Caco-2 (cell line): Measurements from ENCODE around the gene EFCAB9. TPM values are rescaled to one million over a fixed set of nuclear protein-coding genes. Genes with fewer than 3 reads are reported as not detected.

Source experiments
- BruUV-seq: library from RNA; stranded (reverse); fragments of 400-500 nt; replicated peaks from 2 replicates; lab custom pipeline; 2021; lab: Mats Ljungman, UMichigan
- CTCF ChIA-PET: fragments of 300-600 bp; sonication (Branson Sonifier 250); formaldehyde crosslinking; loops from one replicate; lab custom pipeline; 2022; ENCODE audit warnings: antibody characterized with exemption; lab: Charles Lee
- POLR2A ChIA-PET: fragments of 300-600 bp; sonication (Branson Sonifier 250); formaldehyde crosslinking; loops from one replicate; lab custom pipeline; 2022; ENCODE audit warnings: antibody characterized with exemption; lab: Charles Lee
- DNase-seq, 2 experiments: peaks; one replicate each; pipeline versions ENCODE4 v3.0.0 to v3.0.0-alpha.2; 2020 to 2022
- H3K27me3 ChIP-seq: replicated peaks from 2 replicates; pipeline ENCODE4 v1.6.0; 2011; ENCODE audit warnings: low read length; ENCODE audit not compliant: control insufficient read depth, insufficient read depth
- H3K36me3 ChIP-seq: 2 replicates; pipeline ENCODE4 v1.5.1; 2011; ENCODE audit warnings: low read length; ENCODE audit not compliant: control insufficient read depth, insufficient read depth
- H3K4me1 ChIP-seq: fragments of 250-450 bp; sonication (Bioruptor Pico); 2 replicates; pipeline ENCODE4 v1.5.1; 2020; ENCODE audit warnings: mild to moderate bottlenecking
- H3K4me3 ChIP-seq: 2 replicates; pipeline ENCODE4 v1.5.1; 2011; ENCODE audit warnings: low read depth, mild to moderate bottlenecking, control low read depth, low read length
- H3K9me3 ChIP-seq: fragments of 250-450 bp; sonication (Bioruptor Pico); 2 replicates; pipeline ENCODE4 v1.5.1; 2020; ENCODE audit warnings: mild to moderate bottlenecking, moderate library complexity
- H3K27ac Mint-ChIP-seq: one replicate; pipeline ENCODE4 v1.8.0; 2022; ENCODE audit warnings: mixed read lengths; ENCODE audit not compliant: unreplicated experiment
- H3K27me3 Mint-ChIP-seq: one replicate; pipeline ENCODE4 v1.8.0; 2022; ENCODE audit warnings: mixed read lengths; ENCODE audit not compliant: insufficient read depth, unreplicated experiment
- H3K36me3 Mint-ChIP-seq: one replicate; pipeline ENCODE4 v1.8.0; 2022; ENCODE audit warnings: mild to moderate bottlenecking, mixed read lengths; ENCODE audit not compliant: insufficient read depth, unreplicated experiment
- H3K4me1 Mint-ChIP-seq: one replicate; pipeline ENCODE4 v1.8.0; 2022; ENCODE audit warnings: low read depth, mixed read lengths; ENCODE audit not compliant: unreplicated experiment
- H3K4me3 Mint-ChIP-seq: one replicate; pipeline ENCODE4 v1.8.0; 2022; ENCODE audit warnings: mild to moderate bottlenecking, moderate library complexity, mixed read lengths; ENCODE audit not compliant: unreplicated experiment
- H3K9me3 Mint-ChIP-seq: one replicate; pipeline ENCODE4 v1.8.0; 2022; ENCODE audit warnings: mixed read lengths; ENCODE audit not compliant: unreplicated experiment
- CTCF ChIP-seq, 2 experiments: fragments of 200-600 bp in 1 of 2; IDR thresholded peaks; 1 replicate in 1 of 2; 2 replicates in 1 of 2; pipeline versions ENCODE4 v1.5.1 to v1.8.0; 2011 to 2022; ENCODE audit warnings: antibody characterized with exemption in 1 of 2, control low read depth in 1 of 2, inconsistent platforms in 1 of 2, low read depth in 1 of 2, low read length in 1 of 2, mild to moderate bottlenecking in 1 of 2, moderate library complexity in 1 of 2; ENCODE audit not compliant: insufficient read depth in 1 of 2, severe bottlenecking in 1 of 2, unreplicated experiment in 1 of 2
- intact Hi-C: fragments of 100-400 bp; cut with micrococcal nuclease; formaldehyde crosslinking; loops from one replicate; pipeline ENCODE4 v1.10.0; 2022; ENCODE audit not compliant: unreplicated experiment
- total RNA-seq: library from RNA; stranded (reverse); gene quantifications from 2 replicates; pipeline ENCODE4 v1.2.3, GENCODE V29; 2022

EFCAB9 gene
- total RNA-seq, 1 experiment from 2014 or later, result not detected

- Histone ChIP-seq H3K9me3 (no peaks in the 10 kb centered on the region), H3K36me3 (no peaks in the 10 kb centered on the region), H3K4me3 (peak within 1 kb of the TSS; percentile 91), H3K4me1 (peaks cover 8% of the 10 kb centered on the region; the same call in 1 of the 2 replicates), H3K27me3 (no peaks in the 10 kb centered on the region)
- Mint-ChIP-seq H3K27ac (peak within 1 kb of the TSS; percentile 36), H3K4me1 (no peaks in the 10 kb centered on the region), H3K4me3 (peak within 1 kb of the TSS; percentile 98), H3K9me3 (no peaks in the 10 kb centered on the region), H3K36me3 (peaks cover 17% of the 10 kb centered on the region), H3K27me3 (peaks cover 3% of the 10 kb centered on the region)
- CTCF ChIA-PET, result interaction anchor here (0.6 to 2.0 kb wide), 10 partner anchors 14 to 280 kb away, joined by 3 to 8 read pairs (median 3); partner anchors contain the start of gene FBXW11
- intact Hi-C loops, result loop anchor here (1.0 to 5.0 kb wide), 6 partner anchors 26 to 276 kb away; partner anchors contain the start of gene UBTD2
- no TSS peak for BruUV-seq
- POLR2A ChIA-PET, result interaction anchor here (0.8 kb wide), 1 partner anchor 182 kb away, joined by 3 read pairs; the partner anchor contains the start of gene FBXW11
- TF ChIP-seq CTCF (IDR thresholded peaks at IDR 0.05; ENCODE audit: insufficient read depth in 1 of 2, low read depth in 1 of 2, low read length in 1 of 2, severe bottlenecking in 1 of 2, unreplicated experiment in 1 of 2), result peak; percentile 82 to 92
- peak; percentile 88 to 92 for DNase-seq
These were observed 5.7 kb upstream of the EFCAB9 start, which contains the start of gene STK10 for GRCh38 chr5:172188033-172188892. TSS of gene STK10 (minus strand) at chr5:172188224. CDS start at chr5:172188042, 182 bp downstream.

- peaks cover 8% of the 10 kb centered on the region; the same call in 1 of the 2 replicates for H3K4me1 ChIP-seq
- POLR2A ChIA-PET, result interaction anchor here (0.8 kb wide), 1 partner anchor 183 kb away, joined by 3 read pairs; the partner anchor contains the start of gene FBXW11
- Mint-ChIP-seq H3K36me3 (peaks cover 17% of the 10 kb centered on the region), H3K4me3 (peak overlapping the region; percentile 98), H3K27me3 (peaks cover 3% of the 10 kb centered on the region), H3K27ac (no peak overlapping the region), H3K4me1 (no peaks in the 10 kb centered on the region), H3K9me3 (no peaks in the 10 kb centered on the region)
- intact Hi-C loops, result loop anchor here (1.0 to 5.0 kb wide), 6 partner anchors 27 to 277 kb away; partner anchors contain the start of gene UBTD2
- peak overlapping the region; percentile 91 for H3K4me3 ChIP-seq
- no peak for DNase-seq
- H3K9me3 ChIP-seq, result no peaks in the 10 kb centered on the region
- CTCF ChIA-PET, result interaction anchor here (0.6 to 2.0 kb wide), 9 partner anchors 15 to 574 kb away, joined by 3 to 8 read pairs (median 3); partner anchors contain the start of gene FBXW11
- H3K27me3 ChIP-seq, result no peaks in the 10 kb centered on the region
- TF ChIP-seq CTCF (IDR thresholded peaks at IDR 0.05; ENCODE audit: insufficient read depth in 1 of 2, low read depth in 1 of 2, low read length in 1 of 2, severe bottlenecking in 1 of 2, unreplicated experiment in 1 of 2), result no peak
- no peaks in the 10 kb centered on the region for H3K36me3 ChIP-seq
- no TSS peak for BruUV-seq
These were observed 4.9 kb upstream of the EFCAB9 start for GRCh38 chr5:172188893-172189692.
